Skeletal muscle satellite cell (primary cell): ENCODE results near the gene OTUB1.

Experiments used
- H3K27me3 ChIP-seq: 2 replicates; pipeline ENCODE4 v1.7.0; 2013; ENCODE audit warnings: low read length; ENCODE audit not compliant: control insufficient read depth, insufficient read depth
- H3K36me3 ChIP-seq: 2 replicates; pipeline ENCODE4 v1.7.0; 2013; ENCODE audit warnings: mild to moderate bottlenecking, control low read depth, low read length; ENCODE audit not compliant: insufficient read depth
- H3K4me1 ChIP-seq: 2 replicates; pipeline ENCODE4 v1.7.0; 2013; ENCODE audit warnings: low read length; ENCODE audit not compliant: control insufficient read depth, insufficient read depth
- H3K4me2 ChIP-seq: 2 replicates; pipeline ENCODE4 v1.7.0; 2013; ENCODE audit warnings: mild to moderate bottlenecking, low read length
- H3K4me3 ChIP-seq: 2 replicates; pipeline ENCODE4 v1.7.0; 2013; ENCODE audit warnings: low read length
- H3K9ac ChIP-seq: 2 replicates; pipeline ENCODE4 v1.7.0; 2013; ENCODE audit warnings: mild to moderate bottlenecking, low read depth, low read length, moderate library complexity
- H3K9me3 ChIP-seq: replicated peaks from 2 replicates; pipeline ENCODE4 v1.7.0; 2013; ENCODE audit warnings: mild to moderate bottlenecking, control low read depth, low read length

Gene OTUB1

GRCh38 chr11:64021757-64022093 lies 35.5 kb downstream of the OTUB1 start:
- H3K4me1 ChIP-seq = no peaks in the 10 kb centered on the region
- no peak overlapping the region for H3K4me3 ChIP-seq
- peaks cover 8% of the 10 kb centered on the region for H3K27me3 ChIP-seq
- no peak overlapping the region for H3K9ac ChIP-seq
- no peaks in the 10 kb centered on the region for H3K9me3 ChIP-seq
- H3K4me2 ChIP-seq = no peak overlapping the region
- H3K36me3 ChIP-seq = no peaks in the 10 kb centered on the region

DNA sequence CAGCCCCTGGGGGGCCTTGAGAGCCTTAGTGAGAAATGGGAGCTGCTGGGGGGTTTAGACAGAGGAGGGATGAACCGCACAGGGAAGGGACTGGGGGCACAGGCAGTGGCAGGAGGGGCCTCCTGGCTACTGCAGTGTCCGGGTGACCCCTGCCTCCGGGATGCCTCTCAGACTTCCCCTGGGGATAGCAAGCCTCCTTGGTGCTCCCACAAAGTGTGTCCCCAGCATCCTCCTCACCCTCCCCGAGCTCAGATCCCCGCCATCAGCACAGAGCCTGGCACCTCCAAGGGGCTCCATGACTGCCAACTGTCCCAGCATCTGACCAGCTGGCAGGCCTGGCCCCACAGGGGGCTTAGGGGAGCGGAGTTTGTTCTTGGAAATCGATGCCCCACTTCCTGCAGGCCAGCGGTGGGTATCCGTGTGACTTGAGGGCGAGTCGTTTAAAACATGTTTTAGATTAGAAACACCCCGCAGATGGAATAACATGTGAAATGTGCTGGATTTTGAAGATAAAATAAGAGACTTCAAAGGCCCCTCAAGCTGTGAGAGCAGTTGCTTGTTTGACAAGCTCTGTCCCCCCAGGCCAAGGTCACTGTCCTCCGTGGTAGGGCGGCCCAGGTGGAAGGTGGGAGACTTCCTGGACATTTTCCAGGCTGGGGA lies 36.0 kb downstream of the OTUB1 start:
- no peak overlapping the region for H3K9ac ChIP-seq
- no peak overlapping the region for H3K4me3 ChIP-seq
- H3K4me1 ChIP-seq = no peaks in the 10 kb centered on the region
- H3K27me3 ChIP-seq = peaks cover 8% of the 10 kb centered on the region
- no peak overlapping the region for H3K4me2 ChIP-seq
- H3K9me3 ChIP-seq = no peaks in the 10 kb centered on the region
- no peaks in the 10 kb centered on the region for H3K36me3 ChIP-seq

DNA sequence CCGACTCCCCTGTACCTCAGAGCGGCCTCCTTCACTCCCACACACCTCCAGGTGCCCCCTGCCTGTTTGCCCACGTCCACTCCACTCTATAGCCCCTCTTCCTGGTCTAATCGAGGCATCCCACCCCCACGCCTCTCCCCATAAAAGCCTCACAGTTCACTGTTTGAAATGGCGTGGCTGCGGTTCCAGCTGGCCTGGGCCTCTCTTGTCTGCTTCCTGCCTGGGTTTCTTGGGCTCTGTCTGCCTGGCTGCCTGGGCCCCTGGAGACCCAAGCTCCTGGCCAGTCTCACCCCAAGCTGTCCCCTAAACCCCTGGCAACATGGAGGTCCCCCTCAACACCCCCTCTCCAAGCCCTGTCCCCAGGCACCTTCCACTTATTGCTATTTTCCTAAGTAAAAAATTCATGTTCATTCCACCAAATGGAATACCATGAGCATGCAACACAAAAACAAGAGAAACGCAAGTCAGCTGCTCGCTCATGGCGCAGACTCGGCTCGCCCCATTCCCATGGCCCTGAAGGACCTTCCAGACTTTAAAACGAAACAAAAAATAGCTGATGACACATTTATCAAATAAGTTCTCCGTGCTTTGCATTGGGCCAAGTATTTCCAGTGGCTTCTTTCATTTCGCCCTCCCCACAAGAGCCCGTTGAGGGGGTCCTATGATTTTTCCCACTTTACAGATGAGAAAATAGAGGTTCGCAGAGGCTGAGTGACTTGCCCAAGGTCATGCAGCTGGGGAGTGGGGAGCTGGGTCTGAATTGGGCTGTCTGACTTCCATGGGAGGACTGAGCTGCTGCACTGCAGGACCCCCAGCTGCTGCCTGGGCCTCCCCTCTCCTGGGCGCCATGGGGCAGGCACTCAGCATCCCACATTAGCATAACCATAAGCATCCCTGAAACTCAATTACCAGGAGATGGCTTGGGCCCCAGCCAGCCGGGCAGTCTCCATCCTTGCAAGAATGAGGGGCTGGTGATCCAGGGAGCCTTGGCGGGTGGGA lies 37.8 kb downstream of the OTUB1 start:
- H3K4me1 ChIP-seq = no peaks in the 10 kb centered on the region
- H3K9me3 ChIP-seq = no peaks in the 10 kb centered on the region
- H3K27me3 ChIP-seq = peaks cover 8% of the 10 kb centered on the region
- H3K36me3 ChIP-seq = no peaks in the 10 kb centered on the region
- no peak overlapping the region for H3K4me3 ChIP-seq
- no peak overlapping the region for H3K4me2 ChIP-seq
- H3K9ac ChIP-seq = no peak overlapping the region

- no peak overlapping the region for H3K4me2 ChIP-seq
- peaks cover 4% of the 10 kb centered on the region for H3K27me3 ChIP-seq
- no peaks in the 10 kb centered on the region for H3K9me3 ChIP-seq
- no peak overlapping the region for H3K4me3 ChIP-seq
- H3K4me1 ChIP-seq = no peaks in the 10 kb centered on the region
- H3K36me3 ChIP-seq = no peaks in the 10 kb centered on the region
- H3K9ac ChIP-seq = no peak overlapping the region
These were observed 39.0 kb downstream of the OTUB1 start for GRCh38 chr11:64025205-64025604.

GRCh38 chr11:64026575-64027205 lies 40.5 kb downstream of the OTUB1 start:
- Histone ChIP-seq H3K27me3 (no peaks in the 10 kb centered on the region), H3K9me3 (no peaks in the 10 kb centered on the region), H3K4me1 (no peaks in the 10 kb centered on the region), H3K36me3 (no peaks in the 10 kb centered on the region), H3K4me3 (no peak overlapping the region), H3K9ac (no peak overlapping the region), H3K4me2 (no peak overlapping the region)

DNA sequence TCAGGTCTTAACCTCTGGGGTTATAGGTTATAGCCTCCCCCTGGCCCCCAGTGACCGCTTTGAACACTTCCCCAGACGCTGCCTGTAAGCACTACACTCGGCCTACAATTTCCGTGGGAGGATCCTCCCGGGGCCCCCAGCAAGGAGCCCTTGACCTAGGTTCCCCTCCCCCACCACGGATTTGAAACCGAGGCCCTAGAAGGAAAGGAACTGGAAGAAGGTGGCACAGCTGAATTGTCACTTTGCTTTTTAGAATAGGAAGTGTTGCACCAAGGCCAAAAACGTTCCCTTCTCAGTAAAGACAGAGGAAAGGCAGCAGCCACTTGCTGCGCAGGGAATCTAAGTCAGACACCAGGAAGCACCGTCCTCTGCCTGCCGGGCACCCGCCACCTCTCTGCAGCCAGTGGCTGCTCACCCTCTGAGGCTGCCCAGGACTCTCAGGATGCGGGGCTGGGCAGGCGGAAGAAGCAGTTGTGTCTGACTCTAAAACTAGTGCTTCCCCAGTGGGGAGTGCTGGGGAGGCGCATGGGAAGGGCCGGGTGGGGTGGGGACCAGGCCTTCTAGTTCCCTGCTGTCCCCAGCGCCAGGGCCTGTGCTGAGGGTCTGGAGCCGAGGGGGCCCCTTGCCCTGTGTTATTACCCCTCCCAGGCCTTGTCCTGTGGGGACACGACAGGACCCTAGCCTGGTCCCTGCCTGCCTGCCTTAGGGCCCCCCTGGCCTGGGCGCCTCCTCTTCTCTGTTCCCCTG lies 41.6 kb downstream of the OTUB1 start:
- no peaks in the 10 kb centered on the region for H3K9me3 ChIP-seq
- H3K27me3 ChIP-seq = no peaks in the 10 kb centered on the region
- H3K4me2 ChIP-seq = no peak overlapping the region
- no peak overlapping the region for H3K4me3 ChIP-seq
- no peaks in the 10 kb centered on the region for H3K36me3 ChIP-seq
- no peak overlapping the region for H3K9ac ChIP-seq
- H3K4me1 ChIP-seq = no peaks in the 10 kb centered on the region

- no peak overlapping the region for H3K9ac ChIP-seq
- H3K4me1 ChIP-seq = no peaks in the 10 kb centered on the region
- H3K4me2 ChIP-seq = no peak overlapping the region
- no peaks in the 10 kb centered on the region for H3K36me3 ChIP-seq
- H3K9me3 ChIP-seq = no peaks in the 10 kb centered on the region
- H3K4me3 ChIP-seq = no peak overlapping the region
- no peaks in the 10 kb centered on the region for H3K27me3 ChIP-seq
These were observed 42.3 kb downstream of the OTUB1 start for GRCh38 chr11:64028398-64029115.

GRCh38 chr11:64029773-64030172 lies 43.5 kb downstream of the OTUB1 start:
- Histone ChIP-seq H3K9me3 (no peaks in the 10 kb centered on the region), H3K27me3 (peaks cover 5% of the 10 kb centered on the region), H3K4me3 (no peak overlapping the region), H3K9ac (no peak overlapping the region), H3K4me1 (no peaks in the 10 kb centered on the region), H3K4me2 (no peak overlapping the region), H3K36me3 (no peaks in the 10 kb centered on the region)

- no peak overlapping the region for H3K4me2 ChIP-seq
- H3K27me3 ChIP-seq = peaks cover 11% of the 10 kb centered on the region
- H3K4me3 ChIP-seq = no peak overlapping the region
- no peaks in the 10 kb centered on the region for H3K4me1 ChIP-seq
- H3K36me3 ChIP-seq = no peaks in the 10 kb centered on the region
- H3K9me3 ChIP-seq = no peaks in the 10 kb centered on the region
- H3K9ac ChIP-seq = no peak overlapping the region
These were observed 44.8 kb downstream of the OTUB1 start for GRCh38 chr11:64031001-64031400.

DNA sequence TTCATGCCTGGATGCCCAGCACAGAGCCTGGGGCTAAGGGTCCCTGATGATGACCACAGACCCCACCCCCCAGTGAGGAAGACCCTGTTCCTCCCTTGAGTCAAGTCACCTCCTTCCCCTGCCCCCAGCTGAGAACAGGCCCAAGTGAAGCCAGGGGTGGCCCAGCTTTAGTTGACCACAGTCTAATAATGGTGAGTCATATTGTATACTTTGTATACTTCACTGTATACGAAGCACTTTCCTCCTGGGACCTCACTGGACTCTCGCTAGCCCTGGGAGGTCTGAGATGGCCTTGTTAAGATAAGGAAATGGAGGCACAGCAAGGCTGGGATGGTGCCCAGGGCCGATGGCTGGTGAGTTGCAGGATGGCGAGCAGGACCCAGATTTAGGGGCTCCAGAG lies 45.8 kb downstream of the OTUB1 start:
- Histone ChIP-seq H3K9me3 (no peaks in the 10 kb centered on the region), H3K36me3 (no peaks in the 10 kb centered on the region), H3K9ac (no peak overlapping the region), H3K4me2 (no peak overlapping the region), H3K4me1 (no peaks in the 10 kb centered on the region), H3K4me3 (no peak overlapping the region), H3K27me3 (peaks cover 11% of the 10 kb centered on the region)
